ENCODE data around the gene INSIG1. TPM values are rescaled to one million over a fixed set of nuclear protein-coding genes. Genes with fewer than 3 reads are reported as not detected.

The INSIG1 gene
- total RNA-seq, 1 experiment from 2014 or later, result 103 TPM

DNA sequence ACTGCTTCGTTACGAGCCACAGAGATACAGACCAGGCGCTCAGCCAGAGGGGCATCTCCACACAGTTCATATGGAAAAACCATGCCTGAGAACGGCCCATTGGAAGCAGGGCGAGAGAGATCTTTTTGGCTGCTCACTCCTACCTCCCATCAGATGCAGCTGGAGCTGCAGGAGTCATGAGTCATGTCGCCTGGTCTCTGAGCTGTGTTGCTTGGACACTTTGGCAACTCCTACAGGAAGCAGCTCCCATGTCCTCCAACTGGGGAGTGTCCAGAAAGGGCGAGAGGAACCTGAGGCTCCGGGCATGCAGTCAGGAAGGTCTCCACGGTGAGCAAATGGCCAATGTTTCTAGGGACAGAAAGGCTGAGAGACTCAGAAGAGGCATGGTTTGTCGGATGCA lies 24.9 kb downstream of the INSIG1 start:
- BruUV-seq (replicated peaks), result no TSS peak
- Histone ChIP-seq H3K27ac (no peak overlapping the region), H2AFZ (no peak overlapping the region), H3K4me3 (no peak overlapping the region), H3K36me3 (ENCODE audit: low read depth) (no peaks in the 10 kb centered on the region), H3K79me2 (ENCODE audit: low read depth) (no peaks in the 10 kb centered on the region), H3K4me2 (peak overlapping the region; percentile 27; the same call in 1 of the 2 replicates), H3F3A (ENCODE audit: insufficient read depth, low read depth) (no peaks in the 10 kb centered on the region), H3K4me1 (replicated peaks; ENCODE audit: insufficient read depth) (no peaks in the 10 kb centered on the region), H4K20me1 (ENCODE audit: insufficient read depth) (no peaks in the 10 kb centered on the region), H3K27me3 (ENCODE audit: insufficient read depth, low read depth) (peaks cover 83% of the 10 kb centered on the region), H3K9me2 (ENCODE audit: insufficient read depth) (no peaks in the 10 kb centered on the region), H3K9me3 (ENCODE audit: insufficient read depth, low read depth) (no peaks in the 10 kb centered on the region)
- intact Hi-C loops (cut with micrococcal nuclease; ENCODE audit: unreplicated experiment), result no loop called here
- CTCF ChIA-PET, result no interaction called here
- POLR2A ChIA-PET (ENCODE audit: unreplicated experiment), result no interaction called here
- DNase-seq, result peak; percentile 37 to 69
- no peak for TF ChIP-seq EZH2 (IDR thresholded peaks at IDR 0.05; ENCODE audit: low read depth)
- TF ChIP-seq, protein P1, sequence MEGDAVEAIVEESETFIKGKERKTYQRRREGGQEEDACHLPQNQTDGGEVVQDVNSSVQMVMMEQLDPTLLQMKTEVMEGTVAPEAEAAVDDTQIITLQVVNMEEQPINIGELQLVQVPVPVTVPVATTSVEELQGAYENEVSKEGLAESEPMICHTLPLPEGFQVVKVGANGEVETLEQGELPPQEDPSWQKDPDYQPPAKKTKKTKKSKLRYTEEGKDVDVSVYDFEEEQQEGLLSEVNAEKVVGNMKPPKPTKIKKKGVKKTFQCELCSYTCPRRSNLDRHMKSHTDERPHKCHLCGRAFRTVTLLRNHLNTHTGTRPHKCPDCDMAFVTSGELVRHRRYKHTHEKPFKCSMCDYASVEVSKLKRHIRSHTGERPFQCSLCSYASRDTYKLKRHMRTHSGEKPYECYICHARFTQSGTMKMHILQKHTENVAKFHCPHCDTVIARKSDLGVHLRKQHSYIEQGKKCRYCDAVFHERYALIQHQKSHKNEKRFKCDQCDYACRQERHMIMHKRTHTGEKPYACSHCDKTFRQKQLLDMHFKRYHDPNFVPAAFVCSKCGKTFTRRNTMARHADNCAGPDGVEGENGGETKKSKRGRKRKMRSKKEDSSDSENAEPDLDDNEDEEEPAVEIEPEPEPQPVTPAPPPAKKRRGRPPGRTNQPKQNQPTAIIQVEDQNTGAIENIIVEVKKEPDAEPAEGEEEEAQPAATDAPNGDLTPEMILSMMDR (conservative IDR thresholded peaks at IDR 0.05), result no peak

DNA sequence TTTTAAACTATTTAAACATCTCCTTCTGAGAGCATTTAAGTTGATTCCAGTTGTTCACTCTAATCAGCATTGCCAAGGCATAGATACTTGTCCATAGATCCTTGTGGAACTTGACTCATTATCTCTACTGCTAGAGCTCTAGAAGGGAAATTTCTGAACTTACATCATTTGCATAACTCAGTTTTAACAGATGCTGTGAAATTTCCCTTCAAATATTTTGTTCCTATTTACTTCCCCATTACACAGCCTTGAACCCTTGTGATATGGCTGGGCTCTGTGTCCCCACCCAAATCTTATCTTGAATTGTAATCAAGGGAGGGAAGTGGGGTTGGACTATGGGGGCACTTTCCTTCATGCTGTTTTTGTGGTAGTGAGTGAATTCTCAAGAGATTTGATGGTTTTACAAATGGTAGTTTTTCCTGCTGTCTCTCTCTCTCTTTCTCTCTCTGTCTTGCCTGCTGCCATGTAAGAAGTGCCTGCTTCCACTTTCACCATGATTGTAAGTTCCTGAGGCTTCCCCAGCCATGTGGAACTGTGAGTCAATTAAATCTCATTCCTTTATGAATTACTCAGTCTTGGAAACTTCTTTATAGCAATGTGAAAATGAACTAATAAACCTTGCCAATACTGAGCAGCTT lies 25.4 kb downstream of the INSIG1 start:
- no peaks in the 10 kb centered on the region for H3K9me3 ChIP-seq (ENCODE audit: insufficient read depth, low read depth)
- H3K9me2 ChIP-seq (ENCODE audit: insufficient read depth), result no peaks in the 10 kb centered on the region
- no peaks in the 10 kb centered on the region for H4K20me1 ChIP-seq (ENCODE audit: insufficient read depth)
- no peaks in the 10 kb centered on the region for H3K79me2 ChIP-seq (ENCODE audit: low read depth)
- H3K36me3 ChIP-seq (ENCODE audit: low read depth), result no peaks in the 10 kb centered on the region
- intact Hi-C loops (cut with micrococcal nuclease; ENCODE audit: unreplicated experiment), result no loop called here
- no peaks in the 10 kb centered on the region for H3F3A ChIP-seq (ENCODE audit: insufficient read depth, low read depth)
- H3K4me2 ChIP-seq, result peak overlapping the region; percentile 27; the same call in 1 of the 2 replicates
- POLR2A ChIA-PET (ENCODE audit: unreplicated experiment), result no interaction called here
- H3K27me3 ChIP-seq (ENCODE audit: insufficient read depth, low read depth), result peaks cover 88% of the 10 kb centered on the region
- H2AFZ ChIP-seq, result no peak overlapping the region
- TF ChIP-seq, protein P1 (conservative IDR thresholded peaks at IDR 0.05), result no peak
- no peak for TF ChIP-seq EZH2 (IDR thresholded peaks at IDR 0.05; ENCODE audit: low read depth)
- CTCF ChIA-PET, result no interaction called here
- H3K27ac ChIP-seq, result no peak overlapping the region
- BruUV-seq (replicated peaks), result no TSS peak
- no peak overlapping the region for H3K4me3 ChIP-seq
- no peak for DNase-seq
- no peaks in the 10 kb centered on the region for H3K4me1 ChIP-seq (replicated peaks; ENCODE audit: insufficient read depth)

DNA sequence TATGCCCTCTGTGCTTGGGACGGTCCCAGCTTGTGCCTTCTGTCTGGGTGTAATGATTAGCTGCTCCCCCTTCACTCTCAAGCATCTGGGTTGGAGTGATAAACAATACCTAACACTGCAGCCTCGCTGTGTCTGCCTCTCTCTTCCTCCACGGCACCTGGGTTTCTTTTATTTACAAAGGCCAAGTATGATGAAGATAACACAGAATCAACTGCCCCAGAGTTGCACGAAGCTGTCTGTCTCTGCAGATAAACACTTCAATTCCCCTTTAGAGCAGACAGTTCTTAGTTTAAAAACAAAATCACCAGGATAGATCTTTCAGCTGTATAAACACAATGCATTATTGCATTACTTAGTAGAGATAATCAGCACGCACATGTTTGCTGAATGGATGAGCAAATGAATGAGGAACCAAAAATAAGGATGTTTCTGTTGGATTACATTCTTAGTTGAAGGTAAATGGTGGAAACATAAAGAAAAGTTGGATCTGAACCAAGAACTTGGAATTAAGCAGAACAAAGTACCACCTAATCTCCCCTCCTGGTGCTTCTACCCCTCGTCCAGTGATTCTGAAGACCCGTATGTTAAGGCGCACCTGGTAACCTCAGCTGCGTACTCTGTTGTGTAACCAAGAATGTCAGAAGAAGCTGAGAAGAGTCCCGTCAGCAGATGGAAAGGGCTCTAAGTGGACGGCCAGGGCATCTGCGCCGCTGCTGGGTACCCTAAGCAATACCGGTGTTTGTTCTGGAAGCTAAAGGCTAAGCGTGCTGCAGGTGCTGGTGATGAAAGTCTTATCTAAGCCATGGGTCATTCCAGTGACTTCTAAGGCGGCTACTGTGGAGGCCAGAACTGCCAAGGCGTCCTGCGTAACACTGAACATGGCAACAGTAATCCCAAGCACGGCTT lies 26.6 kb downstream of the INSIG1 start:
- CTCF ChIA-PET, result no interaction called here
- H3K4me1 ChIP-seq (replicated peaks; ENCODE audit: insufficient read depth), result no peaks in the 10 kb centered on the region
- H3K79me2 ChIP-seq (ENCODE audit: low read depth), result no peaks in the 10 kb centered on the region
- no peaks in the 10 kb centered on the region for H4K20me1 ChIP-seq (ENCODE audit: insufficient read depth)
- H3K9me3 ChIP-seq (ENCODE audit: insufficient read depth, low read depth), result no peaks in the 10 kb centered on the region
- no peaks in the 10 kb centered on the region for H3K36me3 ChIP-seq (ENCODE audit: low read depth)
- H3K27ac ChIP-seq, result no peak overlapping the region
- no peak overlapping the region for H3K4me2 ChIP-seq
- no peaks in the 10 kb centered on the region for H3K9me2 ChIP-seq (ENCODE audit: insufficient read depth)
- TF ChIP-seq, protein P1 (conservative IDR thresholded peaks at IDR 0.05), result no peak
- TF ChIP-seq EZH2 (IDR thresholded peaks at IDR 0.05; ENCODE audit: low read depth), result no peak
- BruUV-seq (replicated peaks), result no TSS peak
- no peak for DNase-seq
- no peaks in the 10 kb centered on the region for H3F3A ChIP-seq (ENCODE audit: insufficient read depth, low read depth)
- POLR2A ChIA-PET (ENCODE audit: unreplicated experiment), result no interaction called here
- H2AFZ ChIP-seq, result no peak overlapping the region
- intact Hi-C loops (cut with micrococcal nuclease; ENCODE audit: unreplicated experiment), result no loop called here
- no peak overlapping the region for H3K4me3 ChIP-seq
- H3K27me3 ChIP-seq (ENCODE audit: insufficient read depth, low read depth), result peaks cover 79% of the 10 kb centered on the region

All from PC-9 (cell line).